ENCODE measurements around the gene NECTIN3. TPM values are rescaled to one million over a fixed set of nuclear protein-coding genes. Genes with fewer than 3 reads are reported as not detected.

Gene NECTIN3
- total RNA-seq, 1 donor from 2014 or later: 22.6 TPM

- H3K36me3 Mint-ChIP-seq (ENCODE audit: unreplicated experiment): no peaks in the 10 kb centered on the region
- no peak overlapping the region for H3K4me3 Mint-ChIP-seq (ENCODE audit: unreplicated experiment)
- TF ChIP-seq CTCF (IDR thresholded peaks at IDR 0.05; ENCODE audit: partially characterized antibody, unreplicated experiment): no peak
- peaks cover 5% of the 10 kb centered on the region for H3K4me1 Mint-ChIP-seq (ENCODE audit: low read depth, unreplicated experiment)
- H3K27ac Mint-ChIP-seq (ENCODE audit: unreplicated experiment): no peak overlapping the region
- H3K9me3 Mint-ChIP-seq (ENCODE audit: unreplicated experiment): no peaks in the 10 kb centered on the region
- H3K27me3 Mint-ChIP-seq (ENCODE audit: unreplicated experiment): no peaks in the 10 kb centered on the region
- DNase-seq: no peak
Measured at GRCh38 chr3:111128884-111129283, 57.3 kb downstream of the NECTIN3 start.

- H3K4me3 Mint-ChIP-seq (ENCODE audit: unreplicated experiment): no peak overlapping the region
- peaks cover 5% of the 10 kb centered on the region for H3K4me1 Mint-ChIP-seq (ENCODE audit: low read depth, unreplicated experiment)
- no peak overlapping the region for H3K27ac Mint-ChIP-seq (ENCODE audit: unreplicated experiment)
- no peaks in the 10 kb centered on the region for H3K27me3 Mint-ChIP-seq (ENCODE audit: unreplicated experiment)
- no peak for TF ChIP-seq CTCF (IDR thresholded peaks at IDR 0.05; ENCODE audit: partially characterized antibody, unreplicated experiment)
- no peaks in the 10 kb centered on the region for H3K36me3 Mint-ChIP-seq (ENCODE audit: unreplicated experiment)
- no peak for DNase-seq
- H3K9me3 Mint-ChIP-seq (ENCODE audit: unreplicated experiment): no peaks in the 10 kb centered on the region
Measured at GRCh38 chr3:111130827-111131226, 59.2 kb downstream of the NECTIN3 start.

- DNase-seq: no peak
- no peak for TF ChIP-seq CTCF (IDR thresholded peaks at IDR 0.05; ENCODE audit: partially characterized antibody, unreplicated experiment)
- Mint-ChIP-seq H3K4me3 (ENCODE audit: unreplicated experiment) (no peak overlapping the region), H3K4me1 (ENCODE audit: low read depth, unreplicated experiment) (no peaks in the 10 kb centered on the region), H3K9me3 (ENCODE audit: unreplicated experiment) (no peaks in the 10 kb centered on the region), H3K27ac (ENCODE audit: unreplicated experiment) (no peak overlapping the region), H3K36me3 (ENCODE audit: unreplicated experiment) (no peaks in the 10 kb centered on the region), H3K27me3 (ENCODE audit: unreplicated experiment) (no peaks in the 10 kb centered on the region)
Measured at GRCh38 chr3:111134302-111134701, 62.7 kb downstream of the NECTIN3 start.

- no peak overlapping the region for H3K4me3 Mint-ChIP-seq (ENCODE audit: unreplicated experiment)
- no peaks in the 10 kb centered on the region for H3K4me1 Mint-ChIP-seq (ENCODE audit: low read depth, unreplicated experiment)
- H3K9me3 Mint-ChIP-seq (ENCODE audit: unreplicated experiment): no peaks in the 10 kb centered on the region
- no peak for TF ChIP-seq CTCF (IDR thresholded peaks at IDR 0.05; ENCODE audit: partially characterized antibody, unreplicated experiment)
- peaks cover 2% of the 10 kb centered on the region for H3K27me3 Mint-ChIP-seq (ENCODE audit: unreplicated experiment)
- no peak for DNase-seq
- no peak overlapping the region for H3K27ac Mint-ChIP-seq (ENCODE audit: unreplicated experiment)
- no peaks in the 10 kb centered on the region for H3K36me3 Mint-ChIP-seq (ENCODE audit: unreplicated experiment)
Measured at GRCh38 chr3:111151438-111151837, 79.8 kb downstream of the NECTIN3 start.

GRCh38 chr3:111152496-111152895 lies 80.9 kb downstream of the NECTIN3 start:
- no peaks in the 10 kb centered on the region for H3K4me1 Mint-ChIP-seq (ENCODE audit: low read depth, unreplicated experiment)

More at GRCh38 chr3:111152496-111152895, 80.9 kb downstream of the NECTIN3 start:
- H3K27me3 Mint-ChIP-seq (ENCODE audit: unreplicated experiment): peaks cover 2% of the 10 kb centered on the region
- H3K36me3 Mint-ChIP-seq (ENCODE audit: unreplicated experiment): no peaks in the 10 kb centered on the region
- no peak for DNase-seq
- TF ChIP-seq CTCF (IDR thresholded peaks at IDR 0.05; ENCODE audit: partially characterized antibody, unreplicated experiment): no peak
- no peaks in the 10 kb centered on the region for H3K9me3 Mint-ChIP-seq (ENCODE audit: unreplicated experiment)
- no peak overlapping the region for H3K27ac Mint-ChIP-seq (ENCODE audit: unreplicated experiment)
- H3K4me3 Mint-ChIP-seq (ENCODE audit: unreplicated experiment): no peak overlapping the region
